Inflammatory macrophage treated with lipopolysaccharide for 4 hours (primary cell): ENCODE data around the gene TSPYL4.
"Not testable (repeated sequence)": the region's sequence is repeated elsewhere in the genome, so short reads cannot be mapped to it uniquely, and the experiment has no call there.

Source experiments
- DNase-seq: peaks from one replicate; pipeline ENCODE4 v3.0.0-alpha.2; 2020

The TSPYL4 gene

DNA sequence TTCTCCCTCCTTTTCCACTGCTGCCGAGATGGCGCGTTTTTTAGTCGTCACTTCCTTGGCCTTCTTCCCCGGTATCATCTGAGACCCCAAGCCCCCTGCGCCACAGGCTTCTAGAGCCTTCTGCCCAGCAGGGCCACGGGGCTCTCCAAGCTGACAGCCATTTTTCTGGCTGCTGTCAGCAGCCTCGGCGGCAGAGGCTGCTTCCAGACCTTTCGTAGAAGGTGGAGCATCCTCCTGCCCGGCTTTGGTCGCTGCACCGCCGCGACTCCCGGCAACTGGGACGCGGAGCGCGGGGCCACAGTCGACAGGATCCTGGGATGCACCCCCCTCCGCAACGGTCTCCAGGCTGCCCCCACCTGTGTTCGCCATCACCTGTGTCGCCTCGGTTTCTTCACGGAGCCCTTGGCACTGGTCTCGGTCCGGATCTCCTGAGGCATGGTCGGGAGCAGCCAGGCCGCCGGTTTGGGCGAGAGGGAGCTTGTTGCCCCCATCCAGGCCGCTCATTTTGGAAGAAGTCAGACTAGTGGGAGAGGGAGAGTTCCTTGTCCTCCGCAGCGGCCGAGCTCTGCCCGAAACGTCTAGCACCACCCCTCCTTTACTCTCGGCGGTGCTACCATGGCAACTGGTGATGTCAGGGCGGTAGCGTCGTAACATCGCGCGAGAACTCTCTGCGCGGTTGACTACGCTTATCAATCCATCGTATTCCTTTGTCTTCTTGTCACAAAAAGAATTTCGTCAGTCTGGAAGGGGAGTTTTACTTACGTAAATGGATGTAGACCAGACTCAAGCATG is at the start of gene TSPYL4:
Gene TSPYL4, minus strand, starts transcription at position 571 of the 792 bp plus-strand sequence. Its CDS starts 67 bp downstream, at position 504.
- peak; percentile 96 for DNase-seq

DNA sequence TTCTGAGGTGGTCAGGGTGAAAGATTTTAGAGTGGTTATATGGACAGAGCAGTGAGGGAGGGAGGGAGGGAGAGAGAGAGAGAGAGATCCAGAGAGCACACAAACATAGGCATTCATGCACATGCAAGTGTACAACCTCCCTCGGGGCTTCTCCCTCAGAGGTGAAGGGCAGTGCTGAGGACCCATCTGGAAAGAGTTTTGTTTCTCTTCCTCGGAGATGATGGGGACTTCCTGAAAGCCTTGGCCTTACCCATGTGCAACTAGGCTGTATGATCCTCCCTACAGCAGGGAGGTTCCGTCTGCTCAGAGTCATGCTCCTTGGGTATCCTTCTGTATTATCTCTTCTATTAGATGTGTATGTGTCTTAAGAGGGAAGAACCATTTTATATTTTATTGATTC is 47.2 kb upstream of the TSPYL4 start:
- no peak for DNase-seq

DNA sequence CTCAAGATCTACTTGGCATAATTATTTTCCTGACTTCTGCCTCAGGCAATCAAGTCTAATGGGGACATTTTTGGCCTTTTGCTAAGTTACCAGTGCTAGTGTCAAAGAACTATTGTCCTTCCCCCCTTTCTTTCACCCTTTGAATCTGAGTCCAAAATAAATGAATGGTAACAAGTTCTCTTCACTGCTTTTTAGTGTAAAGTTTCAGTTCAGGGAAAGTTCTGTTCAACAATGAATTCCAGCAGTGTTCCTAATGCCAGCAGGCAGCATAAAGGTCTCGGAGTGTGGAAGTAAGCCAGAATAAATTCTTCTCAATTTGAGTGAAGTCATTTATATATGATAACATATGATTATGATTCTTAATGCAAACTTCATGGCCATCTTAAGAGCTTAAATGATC is 46.7 kb upstream of the TSPYL4 start:
- no peak for DNase-seq

DNA sequence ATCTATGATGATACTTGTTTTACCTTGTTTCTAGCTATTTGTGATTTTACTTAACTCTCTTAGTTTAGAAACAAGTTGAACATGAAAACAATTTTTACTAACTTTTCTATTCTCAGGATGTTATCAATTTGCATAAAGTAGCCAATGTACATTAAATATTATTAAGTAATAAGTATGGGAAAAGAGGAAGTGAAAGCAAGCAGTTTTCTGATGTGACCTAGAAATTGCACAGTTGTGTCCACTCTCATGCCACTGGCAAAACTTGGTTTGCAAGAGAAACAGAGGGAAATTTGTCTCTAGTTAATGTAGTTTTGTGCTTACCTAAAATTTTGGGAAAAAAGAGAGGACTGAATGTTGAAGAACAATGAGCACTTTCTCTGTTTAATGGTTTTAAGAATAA is 45.1 kb upstream of the TSPYL4 start:
- peak; percentile 86 for DNase-seq

DNA sequence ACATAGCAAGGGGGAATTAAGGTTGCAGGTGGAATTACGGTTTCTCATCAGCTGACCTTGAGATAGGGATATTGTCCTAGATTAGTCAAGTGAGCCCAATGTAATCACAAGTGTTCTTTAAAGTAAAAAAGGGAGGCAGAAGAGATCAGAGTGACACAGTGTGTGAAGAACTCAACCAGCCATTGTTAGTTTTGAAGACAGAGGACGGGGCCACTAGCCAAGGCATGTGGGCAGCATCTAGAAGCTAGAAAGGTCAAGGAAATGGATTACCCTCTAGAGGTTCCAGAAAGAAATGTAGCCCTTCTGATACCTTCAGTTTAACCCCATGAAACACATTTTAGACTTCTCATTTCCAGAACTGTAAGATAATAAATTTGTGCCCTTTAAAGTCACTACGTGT is 44.4 kb upstream of the TSPYL4 start:
- DNase-seq, result no peak

DNA sequence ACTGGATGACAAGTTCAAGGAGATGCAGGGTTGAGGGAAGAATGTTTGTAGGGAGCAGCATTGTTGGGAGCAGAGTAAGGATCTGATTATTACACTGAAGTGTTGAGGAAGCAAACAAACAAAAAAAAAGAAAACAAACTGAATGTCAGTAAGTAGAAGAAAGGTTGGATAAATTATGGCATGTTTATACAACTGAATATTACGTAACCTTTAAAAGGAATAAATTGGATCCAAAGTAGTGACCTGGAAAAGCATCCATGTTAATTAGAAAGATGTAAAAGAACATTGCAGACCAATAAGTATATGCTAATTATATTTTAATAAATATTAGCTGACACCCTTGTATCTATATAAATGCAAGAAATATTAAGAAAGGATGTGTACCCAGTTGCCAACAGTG is 38.7 kb upstream of the TSPYL4 start:
- no peak for DNase-seq

DNA sequence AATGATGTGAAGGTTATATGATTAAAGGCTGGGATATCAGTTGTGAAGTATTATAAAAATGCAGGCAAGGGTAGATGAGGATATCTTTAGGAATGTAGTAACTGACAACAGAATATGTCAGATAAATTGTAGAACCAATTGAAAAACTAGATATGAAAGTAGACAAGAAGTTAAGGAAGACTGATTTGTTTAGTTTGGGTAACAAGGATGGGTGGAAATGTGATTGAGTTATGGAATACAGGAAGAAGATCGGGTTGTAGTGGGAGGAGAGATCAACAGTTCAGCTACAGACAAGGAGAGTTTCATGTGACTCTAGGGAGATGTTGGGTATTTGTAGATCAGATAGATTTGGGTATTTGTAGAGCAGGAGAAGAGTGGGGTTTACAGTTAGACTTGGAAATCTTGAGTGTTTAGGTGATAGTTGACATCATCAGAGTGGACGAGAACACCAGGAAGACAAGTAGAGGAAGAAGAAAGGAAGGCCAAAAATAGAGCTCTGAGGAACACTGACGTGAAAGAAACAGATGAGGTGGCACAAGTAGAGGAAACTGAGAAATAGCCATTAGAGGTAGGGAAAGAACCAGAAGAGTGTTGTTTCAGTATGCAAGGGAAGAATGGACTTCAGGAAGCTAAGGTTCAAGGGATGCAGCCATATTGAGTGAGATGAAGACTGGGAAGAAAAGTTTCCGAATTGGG is 38.0 kb upstream of the TSPYL4 start:
- DNase-seq, result no peak

DNA sequence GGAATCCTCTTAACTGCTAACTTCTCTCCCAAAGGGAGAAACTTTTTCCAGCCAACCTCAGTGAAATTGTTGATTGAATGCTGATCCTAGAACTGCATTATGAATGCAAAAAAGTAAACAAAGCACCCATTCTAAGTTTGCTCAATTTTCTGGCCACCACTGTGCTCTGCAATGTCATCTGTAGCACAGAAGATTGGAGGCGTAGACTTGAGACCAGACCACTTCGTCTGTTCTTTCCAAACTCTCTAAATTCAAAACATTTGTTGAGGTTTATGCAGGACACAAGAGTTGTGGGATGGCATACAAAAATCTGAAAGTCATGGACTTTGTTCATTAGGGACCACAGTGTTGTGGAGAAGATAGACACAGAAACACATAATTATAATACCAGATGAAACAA is 36.9 kb upstream of the TSPYL4 start:
- no peak for DNase-seq

DNA sequence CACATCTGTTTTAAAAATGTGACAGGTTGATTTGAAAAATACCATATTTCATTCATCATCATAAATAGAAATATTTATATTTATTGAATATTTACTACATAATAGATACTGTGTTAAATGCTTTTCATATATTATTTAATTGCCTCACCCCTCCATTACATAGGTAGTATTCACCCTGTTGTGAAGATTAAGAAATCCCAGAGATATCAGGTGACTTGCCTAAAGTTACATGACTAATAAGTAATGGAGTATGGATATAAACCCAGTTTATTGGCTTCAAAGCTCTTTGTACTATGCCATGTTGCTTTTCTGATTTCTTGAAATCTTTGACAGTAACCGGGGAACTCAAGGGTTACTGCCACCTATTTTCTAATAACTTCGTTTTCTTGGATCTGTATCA is 36.0 kb upstream of the TSPYL4 start:
- DNase-seq, result no peak

DNA sequence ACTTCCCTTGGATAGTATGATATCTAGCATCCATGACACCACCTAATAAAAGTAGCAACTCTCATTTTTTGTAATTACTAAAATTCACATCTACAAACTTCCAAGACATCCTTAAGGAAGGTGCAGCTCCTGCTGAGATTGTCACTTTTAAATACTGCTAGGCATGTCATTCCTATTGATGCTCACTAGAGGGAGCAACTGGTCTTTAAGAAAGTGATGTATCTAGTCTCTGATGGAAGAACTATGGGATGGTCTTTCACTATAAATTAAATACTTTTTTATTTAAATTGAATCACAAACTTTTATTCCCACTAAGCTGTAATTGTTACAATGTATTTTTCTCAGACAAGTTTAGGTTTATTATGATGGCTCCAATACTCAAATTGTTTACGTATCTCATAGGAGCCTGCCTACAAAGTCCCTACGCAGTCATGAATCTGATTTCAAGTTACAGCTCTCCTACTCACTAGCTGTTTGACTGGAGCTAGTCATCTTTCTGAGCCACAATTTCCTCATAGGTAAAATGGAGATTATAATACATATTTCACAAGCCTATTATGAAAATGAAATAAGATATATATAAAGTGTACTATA is 33.9 kb upstream of the TSPYL4 start:
- DNase-seq, result peak; percentile 59

DNA sequence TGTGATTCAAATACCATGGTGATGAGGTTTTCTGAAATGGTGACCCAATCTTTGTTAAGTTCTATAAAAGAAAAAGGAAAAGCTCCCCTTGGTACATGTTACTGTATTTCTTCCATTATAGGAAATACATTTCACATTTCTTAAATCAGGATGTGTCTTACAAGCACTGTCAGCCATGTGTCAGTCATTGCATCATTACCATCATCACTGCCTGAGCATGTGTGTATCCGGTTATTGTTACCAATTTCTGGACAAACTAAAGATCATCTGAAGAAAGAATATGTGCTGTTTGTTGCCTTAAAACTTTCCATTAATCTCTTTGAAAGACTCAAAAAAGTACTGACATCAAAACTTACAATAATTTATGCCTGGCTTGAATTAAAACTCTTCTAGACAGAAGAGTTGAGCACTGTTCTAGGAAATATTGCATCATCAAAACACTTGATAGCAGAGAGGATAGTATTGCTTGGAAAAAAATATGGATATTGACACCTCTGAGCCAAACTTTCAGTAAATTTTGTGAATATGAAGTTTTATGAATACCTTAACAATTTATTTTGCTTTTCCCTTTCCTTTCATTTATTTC is 33.0 kb upstream of the TSPYL4 start:
- peak; percentile 65 for DNase-seq

DNA sequence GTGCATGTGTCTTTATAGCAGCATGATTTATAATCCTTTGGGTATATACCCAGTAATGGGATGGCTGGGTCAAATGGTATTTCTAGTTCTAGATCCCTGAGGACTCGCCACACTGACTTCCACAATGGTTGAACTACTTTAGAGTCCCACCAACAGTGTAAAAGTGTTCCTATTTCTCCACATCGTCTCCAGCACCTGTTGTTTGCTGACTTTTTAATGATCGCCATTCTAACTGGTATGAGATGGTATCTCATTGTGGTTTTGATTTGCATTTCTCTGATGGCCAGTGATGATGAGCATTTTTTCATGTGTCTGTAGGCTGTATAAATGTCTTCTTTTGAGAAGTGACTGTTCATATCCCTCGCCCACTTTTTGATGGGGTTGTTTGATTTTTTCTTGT is 31.1 kb upstream of the TSPYL4 start:
- DNase-seq, result not testable (repeated sequence)

DNA sequence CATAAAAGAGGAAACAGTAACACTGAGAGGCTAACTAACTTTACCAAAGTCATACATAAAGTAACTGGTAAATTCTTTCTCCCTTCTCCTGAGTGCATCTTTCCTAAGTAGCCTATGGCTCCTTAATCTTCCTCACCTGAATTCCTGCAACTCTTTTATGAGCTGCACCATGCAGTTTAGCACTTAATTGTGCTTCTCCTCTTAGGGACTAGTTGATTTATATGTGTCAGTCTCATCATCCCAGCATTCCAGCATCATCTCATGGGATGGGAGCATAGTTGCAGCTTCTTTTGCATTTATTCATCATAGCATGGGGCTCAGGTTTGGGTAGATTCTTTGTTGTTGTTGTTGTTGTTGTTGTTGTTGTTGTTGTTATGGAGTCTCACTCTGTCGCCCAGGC is 29.3 kb upstream of the TSPYL4 start:
- no peak for DNase-seq

DNA sequence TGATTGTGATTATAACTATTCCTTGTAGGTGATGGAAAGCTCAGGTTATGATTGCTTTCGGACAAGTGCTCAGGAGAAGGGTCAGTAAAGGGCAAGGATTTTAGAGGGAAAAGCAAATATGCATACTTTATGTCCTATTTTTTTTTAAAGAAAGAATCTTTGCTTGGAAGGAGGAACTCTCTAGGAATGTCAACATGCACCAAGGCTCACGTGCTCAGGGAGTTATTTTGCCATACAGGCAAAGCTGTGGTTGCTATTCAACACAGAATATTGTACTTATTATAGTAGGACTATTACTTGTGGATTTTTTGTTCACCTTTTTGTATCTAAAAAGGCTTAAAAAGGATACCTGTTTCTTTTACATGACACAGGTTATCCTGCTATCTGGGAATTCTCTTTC is 28.8 kb upstream of the TSPYL4 start:
- DNase-seq, result no peak

DNA sequence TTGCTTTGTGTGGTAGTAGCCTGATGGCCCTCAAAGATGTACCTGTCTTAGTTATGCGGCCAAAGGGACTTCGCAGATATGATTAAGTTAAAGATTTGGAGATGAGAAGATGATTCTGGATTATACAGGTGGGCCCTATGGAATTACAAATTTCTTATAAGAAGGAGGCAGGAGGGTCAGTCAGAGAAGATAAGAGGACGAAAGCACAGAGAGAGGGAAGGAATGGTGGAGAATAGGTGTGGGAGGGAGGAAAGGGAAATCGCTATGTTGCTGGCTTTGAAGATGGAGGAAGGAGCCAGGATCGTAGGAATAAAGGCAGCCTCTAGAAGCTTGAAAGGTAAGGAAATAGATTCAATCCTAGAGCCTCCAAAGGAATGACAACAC is 27.1 kb upstream of the TSPYL4 start:
- no peak for DNase-seq

DNA sequence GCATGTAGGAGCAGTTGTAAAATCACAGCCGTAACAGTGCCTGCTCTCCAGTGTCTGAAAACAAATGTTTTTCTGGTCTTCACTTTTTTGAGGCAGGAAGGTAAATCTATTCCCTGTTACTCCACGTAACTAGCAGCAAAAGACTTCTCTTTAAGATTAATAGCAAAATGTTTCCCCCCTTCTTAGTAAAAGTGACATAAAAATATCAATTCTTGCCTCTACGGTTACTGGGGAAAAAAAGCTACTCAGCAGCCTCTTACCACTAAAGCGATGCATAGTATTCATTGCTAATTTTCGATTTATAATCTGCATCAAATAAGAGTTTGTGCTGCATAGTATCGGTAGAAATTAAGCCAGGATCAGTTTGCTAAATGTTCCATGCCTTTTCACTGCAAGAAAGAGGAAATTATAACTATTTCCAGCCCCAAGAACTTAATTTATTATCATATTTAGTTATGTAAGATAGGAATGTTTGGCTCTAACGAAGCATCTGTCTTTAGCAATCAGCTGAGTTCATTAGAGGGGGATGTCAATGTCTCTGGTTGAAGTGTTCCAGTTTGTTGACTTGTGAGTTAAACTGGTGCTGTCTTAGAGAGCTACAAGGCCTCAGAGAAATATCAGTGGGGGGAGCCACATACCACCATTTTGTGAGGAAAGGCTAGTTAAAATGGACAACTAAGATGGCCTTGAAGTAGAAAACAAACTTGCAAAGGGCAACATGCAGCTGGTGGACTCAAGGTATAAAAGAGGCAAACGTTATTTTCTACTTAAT is 26.5 kb upstream of the TSPYL4 start:
- no peak for DNase-seq

DNA sequence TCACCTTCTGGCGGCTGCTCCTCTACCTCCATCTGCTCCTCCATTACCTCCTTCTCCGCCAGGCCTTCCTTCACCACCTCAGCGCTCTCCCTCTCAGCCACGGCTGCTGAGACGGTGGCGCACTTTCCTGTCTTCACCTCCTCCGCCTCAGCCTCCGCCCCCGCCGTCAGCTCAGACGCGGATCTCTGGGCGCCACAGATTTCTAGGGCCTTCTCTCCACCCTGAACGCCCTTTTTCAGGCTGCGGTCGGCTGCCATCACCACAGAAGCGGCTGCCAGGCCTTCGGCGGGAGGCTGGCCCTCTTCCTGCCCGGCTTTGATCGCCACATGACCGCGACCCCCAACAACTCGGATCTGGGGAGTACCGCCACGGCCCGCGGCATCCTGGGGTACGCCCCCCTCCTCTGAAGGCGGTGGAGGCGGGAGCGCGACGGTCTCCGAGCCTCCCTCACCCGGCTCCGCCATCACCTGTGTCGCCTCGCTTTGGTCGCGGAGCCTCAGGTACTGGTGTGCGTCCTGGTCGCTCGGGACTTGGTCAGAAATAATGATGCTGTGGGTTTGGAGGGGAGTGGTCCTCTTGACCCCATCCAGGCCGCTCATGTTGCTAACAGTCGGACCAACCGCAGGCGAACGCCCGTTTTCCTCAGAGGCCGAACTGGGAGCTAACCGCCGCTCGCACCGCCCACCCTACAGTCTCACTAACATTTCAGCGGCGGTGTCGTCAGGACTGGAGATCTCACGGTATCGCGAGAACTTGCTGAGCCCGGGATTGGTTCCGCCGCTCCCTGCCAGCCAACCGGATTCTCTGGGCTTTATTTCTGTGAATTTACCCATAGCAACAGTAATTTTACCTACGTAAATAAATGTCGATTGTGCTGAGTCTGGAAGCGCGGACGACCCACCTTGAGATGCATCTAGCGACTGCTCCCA is 25.6 kb upstream of the TSPYL4 start, which contains the start of gene TSPYL1:
Gene TSPYL1, minus strand, starts transcription at position 699 of the 929 bp plus-strand sequence. Its CDS starts 100 bp downstream, at position 599.
- peak; percentile 98 for DNase-seq

DNA sequence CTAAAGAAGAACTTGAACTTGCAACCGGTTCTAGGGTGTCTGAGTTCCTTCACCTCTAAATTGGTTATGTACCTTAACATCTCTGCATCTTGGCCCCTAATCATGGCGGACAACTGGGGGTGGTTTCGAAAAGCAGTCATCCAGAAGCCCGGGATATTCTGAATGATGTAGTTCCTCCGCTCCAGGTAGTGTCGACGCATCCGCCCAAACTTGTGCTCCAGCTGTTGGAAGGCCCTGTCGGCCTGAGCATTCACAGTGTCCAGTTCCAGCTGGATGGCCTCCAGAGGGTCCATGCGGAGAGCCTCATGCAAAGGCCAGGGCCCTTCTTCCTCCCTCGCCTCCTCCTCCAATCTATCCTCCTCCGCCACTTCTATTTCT is 25.0 kb upstream of the TSPYL4 start:
- no peak for DNase-seq

DNA sequence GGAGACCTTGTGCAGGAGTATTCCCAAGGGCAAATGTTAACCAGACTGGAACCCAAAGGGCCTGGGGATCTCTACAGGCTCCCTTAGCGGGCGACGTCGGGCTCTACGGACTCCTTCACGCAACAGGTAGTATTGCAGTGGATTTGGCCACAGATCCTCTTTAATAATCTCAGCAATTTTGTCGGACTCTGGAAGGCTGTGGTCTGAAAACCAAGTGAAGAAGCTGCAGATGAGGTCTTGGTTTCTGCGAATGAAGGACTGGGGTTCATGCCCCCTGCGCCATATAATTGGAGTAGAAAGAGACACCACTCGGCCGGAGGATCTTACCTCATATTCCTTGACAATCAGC is 24.6 kb upstream of the TSPYL4 start:
- no peak for DNase-seq

DNA sequence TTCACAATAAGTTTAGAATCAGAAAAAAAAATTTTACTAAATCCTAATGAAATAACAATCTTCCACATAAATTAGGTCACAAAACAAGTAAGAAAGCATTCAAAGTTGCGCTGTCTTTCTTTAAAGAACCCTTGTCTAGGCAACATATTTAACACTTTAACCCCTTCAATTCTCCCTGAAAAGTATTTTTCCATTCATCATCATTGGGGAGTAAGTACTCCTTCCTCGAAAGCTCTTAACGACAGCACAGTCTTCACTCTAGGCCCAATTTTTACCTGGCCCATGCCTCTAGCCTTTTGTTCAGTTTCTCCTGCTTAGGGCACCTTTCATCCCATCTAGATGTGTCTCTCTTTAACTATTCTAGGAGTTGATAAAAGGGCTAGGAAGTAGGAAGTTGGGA is 23.2 kb upstream of the TSPYL4 start:
- no peak for DNase-seq

DNA sequence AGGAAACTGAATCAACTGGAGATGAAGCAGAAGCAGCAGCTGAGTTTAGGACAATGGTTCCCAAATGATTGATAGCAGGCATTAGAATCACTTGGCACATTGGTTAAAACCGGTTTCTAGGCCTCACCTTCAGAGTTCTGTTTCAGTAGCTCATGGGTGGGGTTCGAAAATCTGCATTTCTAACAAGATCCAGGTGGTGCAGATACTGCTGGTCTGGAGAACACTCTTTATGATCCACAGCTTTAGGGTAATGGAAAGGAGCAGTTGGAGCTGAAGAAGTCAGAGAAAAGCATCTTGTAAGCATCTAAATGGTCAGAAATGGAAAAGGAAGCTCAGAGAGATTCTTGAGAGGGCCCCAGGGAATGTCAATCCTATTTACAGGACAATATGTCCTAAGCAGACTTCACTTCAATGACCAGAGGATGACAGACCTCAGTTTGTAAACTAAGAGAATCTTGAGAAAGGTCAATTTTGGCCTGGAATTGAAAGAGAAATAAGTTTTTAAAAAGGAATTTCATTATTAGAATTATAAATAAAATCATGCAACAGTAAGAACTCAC is 17.4 kb upstream of the TSPYL4 start:
- DNase-seq, result no peak
